Glutamatergic neuron (in vitro differentiated cells): ENCODE measurements around the gene NUP210. TPM values are rescaled to one million over a fixed set of nuclear protein-coding genes. Genes with fewer than 3 reads are reported as not detected.

Source experiments
- DNase-seq: peaks from one replicate; pipeline ENCODE4 v3.0.0; 2022
- H3K27ac Mint-ChIP-seq: one replicate; pipeline ENCODE4 v1.8.0; 2020; ENCODE audit warnings: mild to moderate bottlenecking, mixed read lengths, inconsistent platforms; ENCODE audit not compliant: unreplicated experiment
- H3K27me3 Mint-ChIP-seq: one replicate; pipeline ENCODE4 v1.8.0; 2020; ENCODE audit warnings: mild to moderate bottlenecking, moderate library complexity, mixed read lengths, inconsistent platforms; ENCODE audit not compliant: unreplicated experiment
- H3K36me3 Mint-ChIP-seq: one replicate; pipeline ENCODE4 v1.8.0; 2020; ENCODE audit warnings: mild to moderate bottlenecking, mixed read lengths, inconsistent platforms; ENCODE audit not compliant: unreplicated experiment
- H3K4me1 Mint-ChIP-seq: one replicate; pipeline ENCODE4 v1.8.0; 2020; ENCODE audit warnings: mild to moderate bottlenecking, low read depth, mixed read lengths, inconsistent platforms; ENCODE audit not compliant: unreplicated experiment
- H3K4me3 Mint-ChIP-seq: one replicate; pipeline ENCODE4 v1.8.0; 2020; ENCODE audit warnings: mild to moderate bottlenecking, mixed read lengths, inconsistent platforms; ENCODE audit not compliant: unreplicated experiment
- H3K9me3 Mint-ChIP-seq: one replicate; pipeline ENCODE4 v1.8.0; 2020; ENCODE audit warnings: mild to moderate bottlenecking, moderate library complexity, mixed read lengths, inconsistent platforms; ENCODE audit not compliant: unreplicated experiment
- total RNA-seq: library from RNA; stranded (reverse); fragmentation: NEBNext Ultra II Directional; extraction: Animal tissue kit (Norgen Biotek cat#: 25700); gene quantifications from one replicate; pipeline ENCODE4 v1.2.1, GENCODE V29; 2021; ENCODE audit not compliant: unreplicated experiment
- TF ChIP-seq, protein P1 (sequence below): fragments of 200-600 bp; sonication (generic); IDR thresholded peaks from one replicate; pipeline ENCODE4 v1.5.0; 2021; ENCODE audit not compliant: partially characterized antibody, unreplicated experiment

NUP210 gene
- total RNA-seq, 1 donor from 2014 or later, result 2.4 TPM

DNA sequence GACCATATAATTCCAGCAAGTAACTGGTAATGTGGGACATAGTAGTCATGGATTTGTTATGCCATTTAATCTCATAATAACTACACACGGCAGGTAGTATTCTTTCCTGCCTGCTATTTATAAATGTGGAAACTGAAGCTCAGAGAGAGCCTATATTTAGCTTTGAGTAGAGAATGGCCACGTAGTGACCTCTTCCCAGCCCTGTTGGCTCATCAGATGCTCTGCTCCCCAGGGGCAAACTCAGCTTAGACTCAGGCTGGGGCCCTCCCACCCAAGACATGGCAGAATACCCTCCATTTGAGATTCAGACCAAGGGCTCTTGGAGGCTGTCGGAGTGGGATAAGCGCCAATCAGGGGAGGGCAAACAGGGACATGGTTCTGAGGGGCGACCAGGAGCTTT is 42.7 kb upstream of the NUP210 start:
- TF ChIP-seq, protein P1, sequence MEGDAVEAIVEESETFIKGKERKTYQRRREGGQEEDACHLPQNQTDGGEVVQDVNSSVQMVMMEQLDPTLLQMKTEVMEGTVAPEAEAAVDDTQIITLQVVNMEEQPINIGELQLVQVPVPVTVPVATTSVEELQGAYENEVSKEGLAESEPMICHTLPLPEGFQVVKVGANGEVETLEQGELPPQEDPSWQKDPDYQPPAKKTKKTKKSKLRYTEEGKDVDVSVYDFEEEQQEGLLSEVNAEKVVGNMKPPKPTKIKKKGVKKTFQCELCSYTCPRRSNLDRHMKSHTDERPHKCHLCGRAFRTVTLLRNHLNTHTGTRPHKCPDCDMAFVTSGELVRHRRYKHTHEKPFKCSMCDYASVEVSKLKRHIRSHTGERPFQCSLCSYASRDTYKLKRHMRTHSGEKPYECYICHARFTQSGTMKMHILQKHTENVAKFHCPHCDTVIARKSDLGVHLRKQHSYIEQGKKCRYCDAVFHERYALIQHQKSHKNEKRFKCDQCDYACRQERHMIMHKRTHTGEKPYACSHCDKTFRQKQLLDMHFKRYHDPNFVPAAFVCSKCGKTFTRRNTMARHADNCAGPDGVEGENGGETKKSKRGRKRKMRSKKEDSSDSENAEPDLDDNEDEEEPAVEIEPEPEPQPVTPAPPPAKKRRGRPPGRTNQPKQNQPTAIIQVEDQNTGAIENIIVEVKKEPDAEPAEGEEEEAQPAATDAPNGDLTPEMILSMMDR, result no peak
- H3K36me3 Mint-ChIP-seq, result no peaks in the 10 kb centered on the region
- no peak overlapping the region for H3K27ac Mint-ChIP-seq
- peaks cover 3% of the 10 kb centered on the region for H3K27me3 Mint-ChIP-seq
- DNase-seq, result no peak
- H3K9me3 Mint-ChIP-seq, result peaks cover 7% of the 10 kb centered on the region
- no peak overlapping the region for H3K4me3 Mint-ChIP-seq
- H3K4me1 Mint-ChIP-seq, result peaks cover 14% of the 10 kb centered on the region

DNA sequence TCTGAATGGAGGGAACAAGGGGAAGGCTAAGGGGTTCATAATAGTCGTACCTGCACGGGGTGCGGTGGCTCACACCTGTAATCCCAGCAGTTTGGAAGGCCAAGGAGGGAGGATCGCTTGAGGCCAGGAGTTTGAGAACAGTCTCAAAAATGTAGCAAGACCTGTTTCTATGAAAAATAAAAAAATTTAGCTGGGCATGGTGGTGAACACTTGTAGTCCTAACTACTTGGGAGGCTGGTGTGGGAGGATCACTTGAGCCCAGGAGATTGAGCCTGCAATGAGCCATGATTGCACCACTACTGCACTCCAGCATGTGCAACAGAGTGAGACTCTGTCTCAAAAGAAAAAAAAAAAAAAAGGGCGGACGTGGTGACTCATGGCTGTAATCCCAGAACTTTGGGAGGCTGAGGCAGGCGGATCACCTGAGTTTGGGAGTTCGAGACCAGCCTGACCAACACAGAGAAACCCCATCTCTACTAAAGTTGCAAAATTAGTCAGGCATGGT is 42.1 kb upstream of the NUP210 start:
- H3K27ac Mint-ChIP-seq, result no peak overlapping the region
- H3K4me3 Mint-ChIP-seq, result no peak overlapping the region
- no peaks in the 10 kb centered on the region for H3K36me3 Mint-ChIP-seq
- no peak for DNase-seq
- peaks cover 14% of the 10 kb centered on the region for H3K4me1 Mint-ChIP-seq
- peaks cover 7% of the 10 kb centered on the region for H3K9me3 Mint-ChIP-seq
- TF ChIP-seq, protein P1, result no peak
- peaks cover 3% of the 10 kb centered on the region for H3K27me3 Mint-ChIP-seq

DNA sequence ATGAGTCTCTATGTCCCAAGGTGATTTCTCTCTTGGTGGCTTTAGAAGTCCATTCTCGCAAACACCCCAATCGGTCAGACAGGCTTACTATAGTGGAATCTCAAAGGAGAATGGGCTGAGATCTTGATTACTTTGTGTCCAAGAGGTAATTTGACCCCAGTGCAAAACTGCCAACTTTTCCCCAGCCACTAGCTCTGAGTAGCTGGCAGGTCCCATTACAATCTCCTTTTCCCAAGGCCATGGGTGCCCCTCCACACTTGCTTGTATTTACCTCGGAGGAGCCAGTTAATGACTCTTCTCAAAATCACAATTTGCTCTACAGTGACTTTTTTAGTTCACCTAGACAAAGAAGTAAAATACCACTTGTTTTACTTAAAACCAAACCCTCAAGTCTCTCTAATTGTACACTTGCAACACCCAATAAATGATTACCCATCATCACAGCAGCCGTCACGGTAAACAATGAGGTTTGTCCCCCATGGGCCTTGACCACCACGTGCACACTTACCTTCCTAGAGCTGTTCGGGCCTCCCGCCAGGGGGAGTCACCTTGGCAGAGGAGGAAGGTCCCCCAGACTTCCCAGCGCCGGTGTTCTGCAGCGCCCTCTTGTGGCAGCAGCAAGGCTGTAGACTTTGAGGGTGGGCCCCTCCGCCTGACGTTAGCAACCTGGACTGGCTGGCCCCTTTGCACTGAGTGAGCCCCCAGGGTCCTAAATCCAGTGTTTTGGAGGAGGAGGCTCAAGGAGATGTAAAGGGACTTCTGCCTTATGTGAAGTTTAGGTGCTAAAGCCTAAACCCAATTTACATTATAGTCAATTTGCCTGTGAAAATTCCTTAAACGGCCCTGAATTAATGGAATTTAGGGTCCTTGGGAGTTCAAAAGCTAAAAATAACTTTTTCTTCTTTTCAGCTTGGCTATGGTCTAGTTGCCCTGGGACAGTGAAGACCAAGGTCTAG is 41.3 kb upstream of the NUP210 start:
- TF ChIP-seq, protein P1, result peak; percentile 93
- peak; percentile 88 for DNase-seq
- peaks cover 3% of the 10 kb centered on the region for H3K27me3 Mint-ChIP-seq
- H3K27ac Mint-ChIP-seq, result no peak overlapping the region
- no peaks in the 10 kb centered on the region for H3K36me3 Mint-ChIP-seq
- H3K9me3 Mint-ChIP-seq, result peaks cover 7% of the 10 kb centered on the region
- H3K4me3 Mint-ChIP-seq, result no peak overlapping the region
- H3K4me1 Mint-ChIP-seq, result peaks cover 14% of the 10 kb centered on the region

DNA sequence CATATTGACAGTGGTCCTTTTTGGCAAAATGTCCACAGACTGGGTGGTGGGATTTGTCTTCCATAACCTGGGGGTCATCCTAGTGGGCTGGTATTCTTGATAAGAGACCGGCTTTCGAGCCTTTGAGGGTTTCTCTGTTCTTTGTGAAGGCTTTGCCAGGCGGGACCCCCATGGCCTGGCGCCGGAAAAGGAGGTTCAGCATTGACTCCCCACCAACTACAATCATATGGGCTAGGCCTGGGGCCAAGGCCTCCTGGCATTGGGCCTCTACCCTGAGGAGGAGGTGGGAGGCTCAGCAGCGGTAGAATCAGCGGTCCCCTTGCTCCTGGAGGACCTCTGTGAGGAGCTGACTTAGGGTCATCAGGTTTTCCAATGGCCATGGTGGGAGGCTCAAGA is 40.2 kb upstream of the NUP210 start:
- H3K9me3 Mint-ChIP-seq, result peaks cover 1% of the 10 kb centered on the region
- no peaks in the 10 kb centered on the region for H3K36me3 Mint-ChIP-seq
- TF ChIP-seq, protein P1, result no peak
- H3K4me3 Mint-ChIP-seq, result no peak overlapping the region
- H3K27ac Mint-ChIP-seq, result no peak overlapping the region
- no peak for DNase-seq
- H3K27me3 Mint-ChIP-seq, result peaks cover 2% of the 10 kb centered on the region
- H3K4me1 Mint-ChIP-seq, result peaks cover 9% of the 10 kb centered on the region

DNA sequence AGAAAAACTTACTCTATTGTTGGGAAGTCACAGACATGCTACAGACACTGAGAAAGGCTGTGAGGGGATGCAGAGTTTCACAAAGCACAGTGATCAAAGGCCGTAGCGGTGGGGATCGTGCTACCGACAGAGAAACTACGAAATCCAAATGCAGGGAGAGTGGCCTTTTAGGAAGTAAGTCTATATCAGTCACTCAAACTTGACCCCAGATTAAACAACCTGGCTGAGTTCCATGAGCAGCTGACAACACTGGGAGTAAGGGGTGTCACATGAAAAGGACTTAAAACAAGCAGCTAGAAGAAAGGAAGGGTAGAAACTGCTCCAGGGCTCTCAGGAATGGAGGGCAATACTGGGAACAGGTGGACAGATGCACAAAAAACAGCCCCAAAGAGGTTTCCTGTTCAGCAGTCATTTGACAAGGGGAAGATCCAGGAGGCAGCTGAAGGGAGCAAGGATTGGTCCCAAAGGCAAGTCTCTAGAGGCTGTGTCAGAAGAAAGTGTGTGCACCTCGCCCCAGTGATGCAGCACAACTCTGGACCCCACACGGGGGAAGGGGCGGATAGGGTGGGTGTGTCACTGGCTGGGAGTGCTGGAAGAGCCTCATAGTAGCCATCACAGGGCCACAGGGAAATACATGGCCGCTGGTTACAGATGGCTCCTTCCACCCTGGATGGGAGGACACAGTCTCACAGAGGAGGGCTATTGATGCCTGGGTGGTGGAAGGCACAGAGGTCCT is 39.7 kb upstream of the NUP210 start:
- peaks cover 1% of the 10 kb centered on the region for H3K9me3 Mint-ChIP-seq
- no peak overlapping the region for H3K4me3 Mint-ChIP-seq
- H3K4me1 Mint-ChIP-seq, result peaks cover 6% of the 10 kb centered on the region
- no peak for DNase-seq
- TF ChIP-seq, protein P1, result no peak
- no peaks in the 10 kb centered on the region for H3K36me3 Mint-ChIP-seq
- H3K27ac Mint-ChIP-seq, result no peak overlapping the region
- H3K27me3 Mint-ChIP-seq, result no peaks in the 10 kb centered on the region
